ENCODE results near the gene RPLP2.

Gene RPLP2

GRCh38 chr11:818396-819128 is 8.8 kb downstream of the RPLP2 start, which contains the start of gene PNPLA2:
PNPLA2 (plus strand) TSS chr11:818914; CDS start chr11:819719, 805 bp downstream.
- Histone ChIP-seq H3K4me1 (ENCODE audit: insufficient read depth, low read length) (peaks cover 26% of the 10 kb centered on the region), H3K36me3 (ENCODE audit: insufficient read depth, low read length) (peaks cover 23% of the 10 kb centered on the region), H3K4me3 (ENCODE audit: low read depth in 1 of 2, low read length in 2 of 2) (peak within 1 kb of the TSS; percentile 74 to 87), H3K9ac (ENCODE audit: low read depth, low read length) (peak within 1 kb of the TSS; percentile 92), H3K4me2 (ENCODE audit: insufficient read depth, low read length) (peak within 1 kb of the TSS; percentile 100), H3K79me2 (ENCODE audit: insufficient read depth, low read length) (peaks cover 23% of the 10 kb centered on the region), H3K27ac (ENCODE audit: low read length) (peak within 1 kb of the TSS; percentile 76), H3K9me3 (ENCODE audit: insufficient read depth, low read length, severe bottlenecking) (no peaks in the 10 kb centered on the region), H2AFZ (ENCODE audit: low read depth, low read length) (peak within 1 kb of the TSS; percentile 64), H3K27me3 (ENCODE audit: insufficient read depth, low read length, poor library complexity) (no peaks in the 10 kb centered on the region), H4K20me1 (ENCODE audit: insufficient read depth, low read length) (peaks cover 34% of the 10 kb centered on the region)
- TF ChIP-seq EZH2 (IDR thresholded peaks at IDR 0.05; ENCODE audit: borderline replicate concordance, low read depth, low read length, severe bottlenecking), result no peak
- TF ChIP-seq CTCF (IDR thresholded peaks at IDR 0.05; ENCODE audit: borderline replicate concordance, extremely low read depth, low read length, poor library complexity, severe bottlenecking), result no peak
- ATAC-seq (ENCODE audit: insufficient read depth, low read depth) (no peak), DNase-seq (no peak)

GRCh38 chr11:819129-819931 is 9.6 kb downstream of the RPLP2 start:
- DNase-seq (peak; percentile 93), ATAC-seq (ENCODE audit: insufficient read depth, low read depth) (peak; percentile 76)
- Histone ChIP-seq H2AFZ (ENCODE audit: low read depth, low read length) (peak overlapping the region; percentile 64), H4K20me1 (ENCODE audit: insufficient read depth, low read length) (peaks cover 30% of the 10 kb centered on the region), H3K4me2 (ENCODE audit: insufficient read depth, low read length) (peak overlapping the region; percentile 100), H3K27ac (ENCODE audit: low read length) (peak overlapping the region; percentile 76), H3K79me2 (ENCODE audit: insufficient read depth, low read length) (peaks cover 23% of the 10 kb centered on the region), H3K4me3 (ENCODE audit: low read depth in 1 of 2, low read length in 2 of 2) (peak overlapping the region; percentile 74 to 87), H3K36me3 (ENCODE audit: insufficient read depth, low read length) (peaks cover 27% of the 10 kb centered on the region), H3K27me3 (ENCODE audit: insufficient read depth, low read length, poor library complexity) (no peaks in the 10 kb centered on the region), H3K4me1 (ENCODE audit: insufficient read depth, low read length) (peaks cover 26% of the 10 kb centered on the region), H3K9ac (ENCODE audit: low read depth, low read length) (peak overlapping the region; percentile 92), H3K9me3 (ENCODE audit: insufficient read depth, low read length, severe bottlenecking) (no peaks in the 10 kb centered on the region)
- TF ChIP-seq CTCF (IDR thresholded peaks at IDR 0.05; ENCODE audit: borderline replicate concordance, extremely low read depth, low read length, poor library complexity, severe bottlenecking) (peak; percentile 28), EZH2 (IDR thresholded peaks at IDR 0.05; ENCODE audit: borderline replicate concordance, low read depth, low read length, severe bottlenecking) (no peak)

- peak overlapping the region; percentile 92 for H3K9ac ChIP-seq (ENCODE audit: low read depth, low read length)
- peaks cover 32% of the 10 kb centered on the region for H4K20me1 ChIP-seq (ENCODE audit: insufficient read depth, low read length)
- peaks cover 26% of the 10 kb centered on the region for H3K4me1 ChIP-seq (ENCODE audit: insufficient read depth, low read length)
- peak overlapping the region; percentile 100 for H3K4me2 ChIP-seq (ENCODE audit: insufficient read depth, low read length)
- H3K79me2 ChIP-seq (ENCODE audit: insufficient read depth, low read length), result peaks cover 23% of the 10 kb centered on the region
- H3K9me3 ChIP-seq (ENCODE audit: insufficient read depth, low read length, severe bottlenecking), result no peaks in the 10 kb centered on the region
- peak overlapping the region; percentile 76 for H3K27ac ChIP-seq (ENCODE audit: low read length)
- peak; percentile 74 for ATAC-seq (ENCODE audit: insufficient read depth, low read depth)
- no peaks in the 10 kb centered on the region for H3K27me3 ChIP-seq (ENCODE audit: insufficient read depth, low read length, poor library complexity)
- peaks cover 34% of the 10 kb centered on the region for H3K36me3 ChIP-seq (ENCODE audit: insufficient read depth, low read length)
- H2AFZ ChIP-seq (ENCODE audit: low read depth, low read length), result peak overlapping the region; percentile 58
- no peak for TF ChIP-seq EZH2 (IDR thresholded peaks at IDR 0.05; ENCODE audit: borderline replicate concordance, low read depth, low read length, severe bottlenecking)
- no peak for TF ChIP-seq CTCF (IDR thresholded peaks at IDR 0.05; ENCODE audit: borderline replicate concordance, extremely low read depth, low read length, poor library complexity, severe bottlenecking)
- DNase-seq, result peak; percentile 92
- peak overlapping the region; percentile 74 to 87 for H3K4me3 ChIP-seq (ENCODE audit: low read depth in 1 of 2, low read length in 2 of 2)
Measured at GRCh38 chr11:819943-820649, 10.3 kb downstream of the RPLP2 start.

Data from DND-41 (cell line).